Hepatocyte (in vitro differentiated cells): Measurements from ENCODE around the gene MIER2.

Source experiments
- EZH2 ChIP-seq: fragments of 200-600 bp; sonication (generic); IDR thresholded peaks from 2 replicates; pipeline ENCODE4 v1.6.1; 2016; ENCODE audit warnings: antibody characterized with exemption, mild to moderate bottlenecking, borderline replicate concordance
- TF ChIP-seq, protein P1 (sequence below): fragments of 200-600 bp; sonication (generic); IDR thresholded peaks from 2 replicates; pipeline ENCODE4 v1.5.1; 2016; ENCODE audit warnings: antibody characterized with exemption, mild to moderate bottlenecking; ENCODE audit not compliant: poor library complexity

- TF ChIP-seq, protein P1, sequence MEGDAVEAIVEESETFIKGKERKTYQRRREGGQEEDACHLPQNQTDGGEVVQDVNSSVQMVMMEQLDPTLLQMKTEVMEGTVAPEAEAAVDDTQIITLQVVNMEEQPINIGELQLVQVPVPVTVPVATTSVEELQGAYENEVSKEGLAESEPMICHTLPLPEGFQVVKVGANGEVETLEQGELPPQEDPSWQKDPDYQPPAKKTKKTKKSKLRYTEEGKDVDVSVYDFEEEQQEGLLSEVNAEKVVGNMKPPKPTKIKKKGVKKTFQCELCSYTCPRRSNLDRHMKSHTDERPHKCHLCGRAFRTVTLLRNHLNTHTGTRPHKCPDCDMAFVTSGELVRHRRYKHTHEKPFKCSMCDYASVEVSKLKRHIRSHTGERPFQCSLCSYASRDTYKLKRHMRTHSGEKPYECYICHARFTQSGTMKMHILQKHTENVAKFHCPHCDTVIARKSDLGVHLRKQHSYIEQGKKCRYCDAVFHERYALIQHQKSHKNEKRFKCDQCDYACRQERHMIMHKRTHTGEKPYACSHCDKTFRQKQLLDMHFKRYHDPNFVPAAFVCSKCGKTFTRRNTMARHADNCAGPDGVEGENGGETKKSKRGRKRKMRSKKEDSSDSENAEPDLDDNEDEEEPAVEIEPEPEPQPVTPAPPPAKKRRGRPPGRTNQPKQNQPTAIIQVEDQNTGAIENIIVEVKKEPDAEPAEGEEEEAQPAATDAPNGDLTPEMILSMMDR = no peak
- no peak for TF ChIP-seq EZH2
These were observed 71.2 kb downstream of the MIER2 start for GRCh38 chr19:273393-273792.
